Activated CD8-positive, alpha-beta memory T cell treated with anti-CD3 and anti-CD28 coated beads, Interleukin-2, amount 50 U/mL, for 4 hours (primary cell): ENCODE measurements around the gene SPAG16.
A peak's percentile ranks its signal among the peaks of the same experiment; 100 is the strongest.

Experiments used
- DNase-seq: peaks from one replicate; pipeline ENCODE4 v3.0.0-alpha.2; 2020

Gene SPAG16

GRCh38 chr2:213284105-213285090 lies at the start of gene SPAG16:
TSS of gene SPAG16 (plus strand) at chr2:213284464.
- DNase-seq, result peak; percentile 97

DNA sequence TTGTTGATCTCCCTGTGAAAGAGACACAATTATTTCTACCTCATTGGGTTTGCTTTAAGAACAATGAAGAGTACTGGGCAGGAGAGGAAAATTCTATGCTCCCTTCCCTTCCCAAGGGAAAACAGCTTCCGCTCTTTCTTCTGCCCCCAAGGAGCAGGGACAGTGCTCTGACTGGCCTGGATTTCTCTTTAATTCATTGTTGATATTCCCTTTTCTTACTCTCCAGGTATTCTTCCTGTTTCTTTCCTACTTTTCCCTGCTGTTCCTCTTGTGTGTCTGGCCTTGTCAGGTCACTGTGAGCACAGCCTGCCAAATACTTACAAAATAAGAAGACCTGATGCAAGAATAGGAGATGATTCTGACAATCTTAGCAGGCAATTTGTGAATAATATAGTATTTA lies 49.6 kb upstream of the SPAG16 start:
- no peak for DNase-seq

DNA sequence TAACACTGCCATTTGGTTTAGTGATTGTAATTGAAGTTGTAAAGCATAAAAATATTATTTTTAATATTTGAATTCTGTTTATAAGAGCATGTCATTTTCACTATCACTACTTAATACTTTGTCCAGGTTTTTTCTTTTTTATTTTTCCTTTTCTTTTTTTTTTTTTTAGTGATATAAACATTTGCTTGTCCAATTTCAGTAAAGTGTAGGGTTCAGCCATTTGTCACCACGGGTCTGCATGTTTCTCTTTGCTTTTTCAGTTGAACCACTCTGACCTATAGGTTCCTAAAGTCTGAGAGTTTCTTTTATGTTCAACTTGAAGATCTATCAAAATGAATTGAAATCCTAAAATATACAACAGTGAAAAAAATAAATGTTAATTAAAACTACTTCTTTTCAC lies 48.5 kb upstream of the SPAG16 start:
- DNase-seq, result no peak

DNA sequence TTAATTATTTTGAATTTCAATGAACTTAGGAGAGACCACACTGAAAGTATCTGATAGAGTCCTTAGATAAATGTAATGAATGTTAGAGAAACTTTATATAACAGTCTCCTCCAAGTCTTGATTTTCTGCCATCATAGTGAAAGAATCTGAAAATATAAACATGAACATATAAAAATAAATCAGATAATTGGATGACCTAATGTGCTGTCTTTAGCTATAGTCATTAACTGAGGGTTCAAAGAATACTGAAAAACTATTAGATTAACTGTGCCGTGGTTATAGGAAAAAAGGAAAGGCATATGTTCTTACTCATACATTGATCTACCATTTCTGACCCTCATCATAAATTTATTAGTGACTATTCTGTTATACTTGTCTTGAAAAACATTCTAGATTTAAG lies 47.0 kb upstream of the SPAG16 start:
- DNase-seq, result no peak

- DNase-seq, result no peak
These were observed 46.5 kb upstream of the SPAG16 start for GRCh38 chr2:213237787-213238186.

DNA sequence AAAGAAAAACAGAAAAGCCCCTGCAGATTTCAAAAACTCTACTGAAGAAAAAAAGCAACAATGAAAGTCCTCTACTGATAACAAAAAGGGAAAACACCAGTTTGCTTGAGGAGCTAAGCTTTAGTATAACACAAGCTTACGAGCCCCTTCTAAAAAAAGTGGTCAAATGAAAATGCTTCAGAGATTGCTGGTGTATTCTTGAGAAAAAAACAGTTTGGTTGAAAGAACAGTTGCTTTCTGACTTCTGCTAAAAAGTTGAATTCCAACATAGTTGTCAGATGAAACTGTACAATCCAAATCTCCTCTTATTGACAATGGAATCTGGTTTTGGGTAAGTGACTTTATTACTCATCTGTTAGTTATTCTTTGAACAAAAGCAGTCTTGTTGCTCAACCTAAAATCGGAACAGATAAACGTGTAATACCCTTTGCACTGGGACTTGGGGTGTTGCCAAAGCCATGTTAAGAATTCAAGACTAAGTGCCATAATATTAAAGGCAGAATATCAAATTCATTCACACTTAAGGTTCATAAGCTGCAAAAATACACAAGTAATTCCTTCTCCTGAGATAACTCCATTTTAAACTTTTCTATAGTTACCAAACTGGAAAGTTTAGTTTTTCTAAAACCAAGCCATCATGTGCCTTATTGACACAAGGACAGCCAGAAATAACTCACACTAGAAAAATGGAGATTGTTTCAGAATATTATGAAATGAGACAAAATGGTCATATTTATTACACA lies 45.3 kb upstream of the SPAG16 start:
- DNase-seq, result no peak

- DNase-seq, result no peak
These were observed 42.4 kb upstream of the SPAG16 start for GRCh38 chr2:213241817-213242216.

DNA sequence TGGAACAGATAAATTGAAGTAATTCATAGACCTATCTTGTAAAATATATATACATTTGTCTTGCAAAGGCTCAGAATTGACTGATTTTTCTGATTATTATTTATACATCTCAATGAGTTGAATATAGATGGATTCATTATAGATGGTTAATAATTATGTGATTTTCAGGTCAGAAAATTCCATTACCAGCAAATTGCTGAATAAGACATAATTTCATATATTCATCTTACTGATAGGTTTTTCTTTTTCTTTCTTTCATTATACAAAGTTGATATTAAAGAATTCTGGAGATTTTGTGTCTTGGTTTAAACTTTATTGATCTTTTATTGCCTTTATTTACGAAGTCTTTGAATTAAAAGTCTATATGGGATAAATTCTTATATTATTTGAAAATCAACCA lies 41.6 kb upstream of the SPAG16 start:
- no peak for DNase-seq

GRCh38 chr2:213243189-213244044 lies 40.8 kb upstream of the SPAG16 start:
- DNase-seq, result no peak

GRCh38 chr2:213246497-213247281 lies 37.6 kb upstream of the SPAG16 start:
- peak; percentile 62 for DNase-seq

GRCh38 chr2:213247566-213247965 lies 36.7 kb upstream of the SPAG16 start:
- DNase-seq, result no peak

- DNase-seq, result no peak
These were observed 35.6 kb upstream of the SPAG16 start for GRCh38 chr2:213248637-213249036.

DNA sequence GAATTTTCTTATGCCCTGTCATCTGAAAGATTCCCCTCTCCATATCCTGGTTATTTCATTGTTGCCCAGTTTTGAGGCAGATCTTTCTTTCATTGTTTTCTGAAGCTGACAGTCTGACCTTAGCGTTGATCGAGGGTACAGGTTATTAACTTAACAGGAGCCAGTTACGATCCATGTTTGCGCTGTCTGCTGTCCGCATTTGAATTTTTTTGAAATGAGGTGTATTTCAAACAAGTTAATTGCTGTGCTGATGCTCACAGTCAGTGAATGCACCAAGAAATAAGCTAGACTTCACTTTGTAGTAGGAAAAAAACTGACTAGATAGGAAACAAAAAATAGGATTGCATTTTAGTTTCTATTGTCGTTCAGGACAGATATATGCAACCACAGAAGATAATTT lies 34.8 kb upstream of the SPAG16 start:
- no peak for DNase-seq

DNA sequence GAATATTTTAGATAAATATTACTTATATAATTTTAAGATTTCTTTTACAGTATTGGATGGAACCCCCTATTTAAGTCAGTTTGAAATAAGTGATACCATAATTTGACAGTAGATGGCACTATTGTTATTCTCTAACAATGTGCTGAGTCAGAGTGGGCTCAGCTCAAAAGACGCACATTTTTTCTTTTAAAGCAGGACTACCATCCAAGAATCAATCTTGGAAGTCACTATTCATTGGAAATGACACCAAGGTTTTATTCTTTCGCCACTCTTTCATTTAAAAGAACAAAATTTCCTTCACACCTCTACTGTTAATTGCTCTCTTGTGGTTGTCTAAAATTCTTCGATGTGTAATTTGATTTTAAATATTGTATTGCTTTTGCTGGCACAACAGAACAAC lies 32.6 kb upstream of the SPAG16 start:
- no peak for DNase-seq

- DNase-seq, result no peak
These were observed 32.1 kb upstream of the SPAG16 start for GRCh38 chr2:213252206-213252605.

DNA sequence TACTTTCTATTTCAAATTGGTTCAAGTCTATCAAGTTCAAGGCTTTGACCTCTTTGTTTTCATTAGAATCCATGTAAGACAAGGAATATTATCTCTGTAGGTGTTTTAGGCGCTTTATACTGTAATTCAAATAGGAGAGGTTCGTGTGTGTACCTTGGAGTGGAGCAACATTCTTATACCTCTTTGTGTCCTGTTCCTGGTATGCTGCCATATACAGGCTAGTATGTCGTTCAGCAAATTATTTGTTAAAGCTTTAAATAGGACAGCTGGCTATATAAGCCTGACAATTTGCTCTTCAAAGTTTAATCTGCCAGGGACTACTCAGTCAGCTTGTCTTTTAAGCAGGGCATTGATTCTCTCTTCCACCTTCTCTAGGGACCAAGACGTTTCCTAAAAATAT lies 31.1 kb upstream of the SPAG16 start:
- no peak for DNase-seq

GRCh38 chr2:213259266-213259665 lies 25.0 kb upstream of the SPAG16 start:
- DNase-seq, result no peak

DNA sequence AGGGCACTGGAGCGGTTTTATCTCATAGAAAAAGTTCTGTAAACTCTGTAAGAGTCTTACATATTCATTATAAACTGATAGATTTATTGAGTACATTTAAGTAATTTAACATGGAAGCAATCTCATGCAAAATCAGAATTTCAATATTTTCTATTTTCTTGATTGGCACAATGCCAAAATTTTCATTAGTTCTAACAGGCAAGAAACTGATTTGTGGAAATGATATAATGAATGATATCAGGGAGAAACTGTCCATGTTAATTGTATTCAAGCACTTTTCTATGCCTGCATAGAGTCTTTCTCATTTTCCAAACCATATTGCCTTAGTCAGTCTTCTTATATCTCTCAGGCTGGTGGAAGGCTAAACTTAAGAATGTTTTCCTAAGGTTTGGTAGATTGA lies 23.0 kb upstream of the SPAG16 start:
- no peak for DNase-seq

- DNase-seq, result no peak
These were observed 22.5 kb upstream of the SPAG16 start for GRCh38 chr2:213261715-213262114.

DNA sequence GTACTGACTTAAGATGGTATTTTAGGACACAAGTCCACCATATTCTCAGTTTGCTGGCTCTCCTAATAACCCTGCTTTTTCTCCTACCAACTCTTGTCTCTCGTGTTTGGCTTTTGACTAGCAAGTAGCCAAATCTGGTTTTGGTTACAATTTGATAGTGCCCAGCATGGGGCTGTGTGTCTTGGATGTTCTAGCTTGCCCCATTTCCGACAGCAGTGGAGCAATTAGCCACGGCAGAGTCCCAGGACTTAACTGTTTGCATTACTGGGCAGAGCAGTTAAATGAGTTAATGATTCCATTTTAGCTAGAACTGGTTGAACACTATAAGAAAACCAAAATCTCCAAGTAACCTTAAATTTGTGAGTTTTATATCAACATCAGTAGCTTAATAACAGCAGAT lies 18.6 kb upstream of the SPAG16 start:
- DNase-seq, result no peak

- DNase-seq, result no peak
These were observed 17.8 kb upstream of the SPAG16 start for GRCh38 chr2:213266421-213266820.

- no peak for DNase-seq
These were observed 12.3 kb upstream of the SPAG16 start for GRCh38 chr2:213271947-213272346.
